DOHH2 (cell line): ENCODE measurements around the gene LCN2.

Source experiments
- H3F3A ChIP-seq: fragments of 200-600 bp; sonication (generic), shearing (Covaris generic); 2 replicates; pipeline ENCODE4 v1.6.0; 2016; ENCODE audit warnings: antibody characterized with exemption, mild to moderate bottlenecking; ENCODE audit not compliant: control insufficient read depth, insufficient read depth
- H3K27ac ChIP-seq: fragments of 200-600 bp; sonication (generic); 2 replicates; pipeline ENCODE4 v1.5.1; 2014; ENCODE audit warnings: low read depth, mild to moderate bottlenecking, low read length, moderate library complexity
- H3K27me3 ChIP-seq: fragments of 200-600 bp; sonication (generic); 2 replicates; pipeline ENCODE4 v1.6.1; 2014; ENCODE audit warnings: mild to moderate bottlenecking, low read length, mixed read lengths; ENCODE audit not compliant: control insufficient read depth
- H3K36me3 ChIP-seq: fragments of 200-600 bp; sonication (generic); 2 replicates; pipeline ENCODE4 v1.6.1; 2014; ENCODE audit warnings: mild to moderate bottlenecking, low read length, moderate library complexity, mixed read lengths; ENCODE audit not compliant: control insufficient read depth
- H3K4me1 ChIP-seq: fragments of 200-600 bp; sonication (generic); 2 replicates; pipeline ENCODE4 v1.6.1; 2014; ENCODE audit warnings: mild to moderate bottlenecking, low read length, mixed read lengths; ENCODE audit not compliant: control insufficient read depth
- H3K4me2 ChIP-seq: fragments of 200-600 bp; sonication (generic); 2 replicates; pipeline ENCODE4 v1.6.0; 2014; ENCODE audit warnings: mild to moderate bottlenecking, low read length, moderate library complexity
- H3K4me3 ChIP-seq: fragments of 200-600 bp; sonication (generic); 2 replicates; pipeline ENCODE4 v1.5.1; 2014; ENCODE audit warnings: mild to moderate bottlenecking, low read length, mixed read lengths
- H3K79me2 ChIP-seq: fragments of 200-600 bp; sonication (generic); 2 replicates; pipeline ENCODE4 v1.6.1; 2014; ENCODE audit warnings: mild to moderate bottlenecking, low read length, mixed read lengths; ENCODE audit not compliant: control insufficient read depth
- H3K9me2 ChIP-seq: fragments of 200-600 bp; sonication (generic); replicated peaks from 2 replicates; pipeline ENCODE4 v1.6.1; 2014; ENCODE audit warnings: mild to moderate bottlenecking, low read length, mixed read lengths; ENCODE audit not compliant: control insufficient read depth
- H3K9me3 ChIP-seq: fragments of 200-600 bp; sonication (generic); 2 replicates; pipeline ENCODE4 v1.6.1; 2014; ENCODE audit warnings: antibody characterized with exemption, low read length, mixed read lengths; ENCODE audit not compliant: control insufficient read depth, insufficient read depth
- H4K20me1 ChIP-seq: fragments of 200-600 bp; sonication (generic); 2 replicates; pipeline ENCODE4 v1.6.0; 2014; ENCODE audit warnings: low read depth, mild to moderate bottlenecking, antibody characterized with exemption, low read length, moderate library complexity; ENCODE audit not compliant: control insufficient read depth, insufficient read depth
- EZH2phosphoT487 ChIP-seq: fragments of 200-600 bp; sonication (generic); IDR thresholded peaks from 2 replicates; pipeline ENCODE4 v1.6.1; 2017; ENCODE audit warnings: borderline replicate concordance, mild to moderate bottlenecking, antibody characterized with exemption, low read length, moderate library complexity, mixed read lengths
- TF ChIP-seq, protein P1 (sequence below): fragments of 200-600 bp; sonication (generic); IDR thresholded peaks from one replicate; pipeline ENCODE4 v1.5.1; 2014; ENCODE audit warnings: antibody characterized with exemption, mild to moderate bottlenecking, low read depth, low read length; ENCODE audit not compliant: poor library complexity, severe bottlenecking

The LCN2 gene

DNA sequence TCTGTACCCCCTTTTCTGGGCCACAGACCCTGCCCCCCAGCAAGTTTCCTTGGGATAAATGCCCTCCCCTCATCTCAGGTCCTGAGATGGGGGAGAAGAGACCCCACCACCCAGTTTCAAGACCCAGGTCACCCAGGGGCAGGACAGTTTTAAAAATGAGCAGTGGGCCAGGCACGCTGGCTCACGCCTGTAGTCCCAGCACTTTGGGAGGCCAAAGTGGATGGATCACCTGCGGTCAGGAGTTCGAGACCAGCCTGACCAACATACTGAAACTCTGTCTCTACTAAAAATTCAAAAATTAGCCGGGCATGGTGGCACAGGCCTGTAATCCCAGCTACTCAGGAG lies 27.8 kb upstream of the LCN2 start:
- Histone ChIP-seq H4K20me1 (peaks cover 6% of the 10 kb centered on the region; the same call in 1 of the 2 replicates), H3K9me2 (no peaks in the 10 kb centered on the region), H3K27ac (no peak overlapping the region), H3K4me2 (no peak overlapping the region), H3K79me2 (peaks cover 23% of the 10 kb centered on the region), H3K9me3 (no peaks in the 10 kb centered on the region), H3K27me3 (no peaks in the 10 kb centered on the region), H3K4me3 (no peak overlapping the region), H3F3A (peaks cover 7% of the 10 kb centered on the region; the same call in 1 of the 2 replicates), H3K4me1 (peaks cover 18% of the 10 kb centered on the region), H3K36me3 (peaks cover 60% of the 10 kb centered on the region)
- no peak for TF ChIP-seq EZH2phosphoT487
- TF ChIP-seq, protein P1, sequence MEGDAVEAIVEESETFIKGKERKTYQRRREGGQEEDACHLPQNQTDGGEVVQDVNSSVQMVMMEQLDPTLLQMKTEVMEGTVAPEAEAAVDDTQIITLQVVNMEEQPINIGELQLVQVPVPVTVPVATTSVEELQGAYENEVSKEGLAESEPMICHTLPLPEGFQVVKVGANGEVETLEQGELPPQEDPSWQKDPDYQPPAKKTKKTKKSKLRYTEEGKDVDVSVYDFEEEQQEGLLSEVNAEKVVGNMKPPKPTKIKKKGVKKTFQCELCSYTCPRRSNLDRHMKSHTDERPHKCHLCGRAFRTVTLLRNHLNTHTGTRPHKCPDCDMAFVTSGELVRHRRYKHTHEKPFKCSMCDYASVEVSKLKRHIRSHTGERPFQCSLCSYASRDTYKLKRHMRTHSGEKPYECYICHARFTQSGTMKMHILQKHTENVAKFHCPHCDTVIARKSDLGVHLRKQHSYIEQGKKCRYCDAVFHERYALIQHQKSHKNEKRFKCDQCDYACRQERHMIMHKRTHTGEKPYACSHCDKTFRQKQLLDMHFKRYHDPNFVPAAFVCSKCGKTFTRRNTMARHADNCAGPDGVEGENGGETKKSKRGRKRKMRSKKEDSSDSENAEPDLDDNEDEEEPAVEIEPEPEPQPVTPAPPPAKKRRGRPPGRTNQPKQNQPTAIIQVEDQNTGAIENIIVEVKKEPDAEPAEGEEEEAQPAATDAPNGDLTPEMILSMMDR = no peak

DNA sequence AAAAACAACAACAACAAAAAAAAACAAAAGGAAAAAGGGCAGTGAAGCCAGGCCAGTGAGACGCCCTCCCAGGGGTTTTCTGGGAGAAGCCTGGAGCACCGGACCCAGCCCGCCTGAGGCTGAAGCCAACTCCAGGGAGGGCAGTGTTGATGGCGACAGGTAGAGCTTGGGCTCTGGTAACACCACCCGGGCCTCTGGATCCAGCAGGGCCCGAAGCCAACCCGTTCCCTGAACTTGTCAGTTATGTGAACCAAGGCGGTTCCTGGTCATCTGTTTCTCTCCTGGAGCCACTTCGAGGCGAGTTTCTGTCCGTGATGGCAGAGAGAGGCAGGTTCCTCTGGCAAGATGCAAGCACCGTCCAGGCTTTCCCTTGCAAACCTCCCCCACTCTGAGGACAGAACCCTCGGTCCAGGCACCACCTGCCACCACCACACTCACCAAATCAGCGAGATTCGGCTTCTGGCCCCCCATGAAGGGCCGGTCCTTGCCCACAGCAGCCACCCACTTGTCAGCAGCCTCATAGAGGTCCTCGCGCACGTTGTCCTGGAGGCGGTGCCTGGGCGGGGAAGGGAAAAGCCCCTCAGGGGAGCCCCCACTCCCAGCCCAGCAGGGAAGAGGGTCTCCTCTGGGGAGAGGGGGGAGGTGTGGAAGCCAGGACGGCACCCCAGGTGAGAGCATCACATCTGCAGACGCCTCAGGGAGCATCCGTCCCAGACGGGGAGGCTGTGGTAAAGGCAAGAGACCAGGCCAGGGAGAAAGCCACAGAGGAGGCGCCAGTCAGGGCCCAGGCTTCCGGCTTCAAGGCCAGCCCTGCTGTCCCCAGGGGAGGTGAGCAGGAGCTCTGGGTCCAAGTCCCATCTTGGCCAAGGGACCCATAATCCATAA lies 27.1 kb upstream of the LCN2 start:
- Histone ChIP-seq H3K79me2 (peaks cover 30% of the 10 kb centered on the region), H3K27ac (no peak overlapping the region), H3K4me2 (no peak overlapping the region), H3K27me3 (no peaks in the 10 kb centered on the region), H3K9me2 (no peaks in the 10 kb centered on the region), H3K4me3 (no peak overlapping the region), H3K36me3 (peaks cover 58% of the 10 kb centered on the region), H3K9me3 (no peaks in the 10 kb centered on the region), H4K20me1 (peaks cover 6% of the 10 kb centered on the region; the same call in 1 of the 2 replicates), H3F3A (peaks cover 7% of the 10 kb centered on the region; the same call in 1 of the 2 replicates), H3K4me1 (peaks cover 19% of the 10 kb centered on the region)
- TF ChIP-seq EZH2phosphoT487 = no peak
- TF ChIP-seq, protein P1 = no peak

DNA sequence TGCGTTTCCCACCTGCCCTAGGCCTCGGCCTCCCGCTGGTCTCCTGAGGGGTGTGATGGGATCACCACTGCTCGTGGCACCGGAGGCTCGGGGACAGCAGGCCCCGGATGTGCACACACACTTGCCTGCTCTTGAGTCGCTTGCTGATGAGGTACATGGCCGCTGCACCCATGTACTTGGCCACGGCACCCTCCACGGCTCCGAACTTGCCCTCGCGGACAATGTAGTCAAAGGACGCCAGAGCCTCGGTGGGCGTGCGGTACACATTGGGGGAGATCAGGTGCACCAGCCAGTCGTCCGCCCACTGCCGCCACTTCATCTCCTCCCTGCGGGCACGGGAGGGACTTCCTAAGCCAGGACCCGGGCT lies 26.5 kb upstream of the LCN2 start:
- Histone ChIP-seq H3K36me3 (peaks cover 62% of the 10 kb centered on the region), H3K4me2 (no peak overlapping the region), H3K79me2 (peaks cover 34% of the 10 kb centered on the region)

More for the DNA sequence above, 26.5 kb upstream of the LCN2 start:
- peaks cover 18% of the 10 kb centered on the region for H3K4me1 ChIP-seq
- H3K27ac ChIP-seq = no peak overlapping the region
- no peaks in the 10 kb centered on the region for H3K9me3 ChIP-seq
- H3K27me3 ChIP-seq = no peaks in the 10 kb centered on the region
- peaks cover 7% of the 10 kb centered on the region; the same call in 1 of the 2 replicates for H3F3A ChIP-seq
- peaks cover 6% of the 10 kb centered on the region; the same call in 1 of the 2 replicates for H4K20me1 ChIP-seq
- no peak overlapping the region for H3K4me3 ChIP-seq
- no peaks in the 10 kb centered on the region for H3K9me2 ChIP-seq
- TF ChIP-seq, protein P1 = no peak
- no peak for TF ChIP-seq EZH2phosphoT487
